H1 (cell line): ENCODE results near the gene GRAMD2A. TPM values are rescaled to one million over a fixed set of nuclear protein-coding genes. Genes with fewer than 3 reads are reported as not detected.

Experiments
- CBX5 ChIP-seq: fragments of 300-800, 300-1000 bp; sonication (generic); IDR thresholded peaks from 2 replicates; pipeline ENCODE4 v1.7.1; 2016; ENCODE audit warnings: antibody characterized with exemption, low read length, low read depth
- CBX8 ChIP-seq: fragments of 300-800, 300-1000 bp; sonication (generic); IDR thresholded peaks from 2 replicates; pipeline ENCODE4 v1.7.1; 2016; ENCODE audit warnings: low read depth, low read length, borderline replicate concordance
- CEBPB ChIP-seq: IDR thresholded peaks from 2 replicates; pipeline ENCODE4 v1.6.1; 2012; ENCODE audit warnings: low read depth, low read length
- E2F6 ChIP-seq: IDR thresholded peaks from 2 replicates; pipeline ENCODE4 v1.6.1; 2012; ENCODE audit warnings: inconsistent platforms
- JUND ChIP-seq: IDR thresholded peaks from 2 replicates; pipeline ENCODE4 v1.6.1; 2011; ENCODE audit warnings: mild to moderate bottlenecking, improper control_type of control experiment, low read length
- KDM4A ChIP-seq: IDR thresholded peaks from one replicate; pipeline ENCODE4 v1.7.1; 2012; ENCODE audit warnings: low read depth, mild to moderate bottlenecking, moderate library complexity, low read length, inconsistent platforms; ENCODE audit not compliant: severe bottlenecking
- NANOG ChIP-seq: IDR thresholded peaks from 2 replicates; pipeline ENCODE4 v1.6.1; 2011; ENCODE audit warnings: low read length, low read depth, mild to moderate bottlenecking, inconsistent platforms; ENCODE audit not compliant: insufficient read depth, poor library complexity, severe bottlenecking
- POU5F1 ChIP-seq: IDR thresholded peaks from 2 replicates; pipeline ENCODE4 v1.6.1; 2011; ENCODE audit warnings: low read depth, mild to moderate bottlenecking, low read length, moderate library complexity
- SRF ChIP-seq: IDR thresholded peaks from 2 replicates; pipeline ENCODE4 v1.6.1; 2011; ENCODE audit warnings: mild to moderate bottlenecking, low read depth, low read length, moderate library complexity
- TBP ChIP-seq: IDR thresholded peaks from 2 replicates; pipeline ENCODE4 v1.6.1; 2011; ENCODE audit warnings: low read depth, low read length, improper control_type of control experiment
- YY1 ChIP-seq: IDR thresholded peaks from 2 replicates; pipeline ENCODE4 v1.6.1; 2011; ENCODE audit warnings: low read depth, mild to moderate bottlenecking, low read length
- ZNF274 ChIP-seq: IDR thresholded peaks from 2 replicates; pipeline ENCODE4 v1.7.0; 2012; ENCODE audit warnings: low read length, borderline replicate concordance; ENCODE audit errors: extremely low read depth
- polyA plus RNA-seq, 7 experiments: library from polyadenylated mRNA; depleted of rRNA in 3 of 7; stranded (reverse) in 5 of 7; unstranded in 2 of 7; fragments of >200 nt in 5 of 7; fragments of 200-250 nt in 2 of 7; gene quantifications; 1 replicate in 5 of 7; 2 replicates in 1 of 7; 4 replicates in 1 of 7; pipeline versions ENCODE4 v1.2.1 to v1.2.3, GENCODE V29; 2011 to 2013; ENCODE audit warnings: missing spikeins in 2 of 7, mixed read lengths in 2 of 7
- total RNA-seq: library from RNA; stranded (reverse); fragmentation: NEBNext Ultra II Directional; extraction: Animal tissue kit (Norgen Biotek cat#: 25700); gene quantifications from 2 replicates; pipeline ENCODE4 v1.2.1, GENCODE V29; 2021

The GRAMD2A gene
- total and polyA plus RNA-seq, 2 of the 8 experiments (the other 6 are each of a cell fraction or from before 2014, with no cell fraction given) = 0.57 to 1.5 TPM

GRCh38 chr15:72230197-72231065 is 32.8 kb upstream of the GRAMD2A start (continued):
- no peak for TF ChIP-seq SRF
- TF ChIP-seq CBX8 = no peak
- TF ChIP-seq JUND = no peak
- no peak for TF ChIP-seq E2F6
- TF ChIP-seq NANOG = no peak
- TF ChIP-seq CBX5 = no peak
- TF ChIP-seq CEBPB = no peak; the same call in 1 of the 2 replicates
- no peak for TF ChIP-seq ZNF274
- peak; percentile 26; the same call in 1 of the 2 replicates for TF ChIP-seq TBP
- TF ChIP-seq YY1 = no peak
- TF ChIP-seq POU5F1 = no peak
- TF ChIP-seq KDM4A = peak; percentile 66
